Peyer's patch (tissue), 4 donors: ENCODE results near the gene VARS1. TPM values are rescaled to one million over a fixed set of nuclear protein-coding genes. Genes with fewer than 3 reads are reported as not detected.

Source experiments
- DNase-seq, 3 donors: peaks; one replicate each; pipeline ENCODE4 v3.0.0-alpha.2; 2017 to 2019
- H3K27ac ChIP-seq, 4 donors: fragments of 200-600 bp; sonication (generic); one replicate each; pipeline ENCODE4 v1.5.1; 2016 to 2019
- H3K27me3 ChIP-seq, 2 donors: fragments of 200-600 bp; sonication (generic); one replicate each; pipeline ENCODE4 v1.5.1; 2019
- H3K36me3 ChIP-seq, 3 donors: fragments of 200-600 bp; sonication (generic); one replicate each; pipeline ENCODE4 v1.5.1; 2016 to 2019
- H3K4me1 ChIP-seq, 4 donors: fragments of 200-600 bp; sonication (generic); one replicate each; pipeline ENCODE4 v1.5.1; 2016 to 2019
- H3K4me3 ChIP-seq, 4 donors: fragments of 200-600 bp; sonication (generic); 1 replicate in 3 of 4; 2 replicates in 1 of 4; pipeline ENCODE4 v1.5.1; 2016 to 2019; ENCODE audit warnings: mild to moderate bottlenecking in 1 of 4
- H3K9me3 ChIP-seq, 4 donors: fragments of 200-600 bp; sonication (generic); one replicate each; pipeline ENCODE4 v1.5.1; 2016 to 2019; ENCODE audit warnings: mild to moderate bottlenecking in 1 of 4
- CTCF ChIP-seq, 6 experiments: fragments of 450-650 bp in 4 of 6; fragments of 200-600 bp in 2 of 6; sonication (generic) in 1 of 6; IDR thresholded peaks; one replicate each; pipeline ENCODE4 v1.5.1; 2017 to 2019; ENCODE audit warnings: antibody characterized with exemption in 6 of 6, mild to moderate bottlenecking in 3 of 6, moderate library complexity in 1 of 6
- POLR2A ChIP-seq, 2 donors: fragments of 450-650 bp; IDR thresholded peaks; one replicate each; pipeline ENCODE4 v1.5.1; 2017; ENCODE audit warnings: antibody characterized with exemption in 2 of 2, mild to moderate bottlenecking in 2 of 2, moderate library complexity in 2 of 2
- total RNA-seq, 4 donors: library from RNA; depleted of rRNA; stranded (reverse); fragments of >200 nt; gene quantifications; one replicate each; pipeline ENCODE4 v1.1.0, GENCODE V29; 2016

The VARS1 gene
- total RNA-seq, 4 donors from 2014 or later = 33.9 to 53.6 (median 44.7) TPM

GRCh38 chr6:31781244-31782125, 14.1 kb downstream of the VARS1 start:
- peaks cover 0 to 81% (median 0%) of the 10 kb centered on the region in 3 donors for H3K36me3 ChIP-seq
- no peaks in the 10 kb centered on the region for H3K9me3 ChIP-seq
- no peak overlapping the region for H3K27ac ChIP-seq
- TF ChIP-seq POLR2A (IDR thresholded peaks at IDR 0.05) (no peak), CTCF (IDR thresholded peaks at IDR 0.05) (no peak)
- no peaks in the 10 kb centered on the region for H3K27me3 ChIP-seq
- no peak for DNase-seq
- peaks cover 0 to 10% (median 6%) of the 10 kb centered on the region in 4 donors for H3K4me1 ChIP-seq
- no peak overlapping the region for H3K4me3 ChIP-seq

GRCh38 chr6:31780507-31781243, 14.9 kb downstream of the VARS1 start:
- no peaks in the 10 kb centered on the region for H3K27me3 ChIP-seq

GRCh38 chr6:31779908-31780307, 15.6 kb downstream of the VARS1 start:
- H3K4me3 ChIP-seq = no peak overlapping the region
- no peak overlapping the region for H3K27ac ChIP-seq
- peaks cover 0 to 68% (median 0%) of the 10 kb centered on the region in 3 donors for H3K36me3 ChIP-seq
- DNase-seq = no peak
- peaks cover 0 to 22% (median 6%) of the 10 kb centered on the region in 4 donors for H3K4me1 ChIP-seq
- TF ChIP-seq POLR2A (IDR thresholded peaks at IDR 0.05) (no peak), CTCF (IDR thresholded peaks at IDR 0.05) (no peak)
- H3K27me3 ChIP-seq = no peaks in the 10 kb centered on the region
- H3K9me3 ChIP-seq = no peaks in the 10 kb centered on the region

More at GRCh38 chr6:31780507-31781243, 14.9 kb downstream of the VARS1 start:
- H3K4me3 ChIP-seq = no peak overlapping the region
- H3K4me1 ChIP-seq = peaks cover 0 to 18% (median 6%) of the 10 kb centered on the region in 4 donors
- H3K9me3 ChIP-seq = no peaks in the 10 kb centered on the region
- H3K27ac ChIP-seq = no peak overlapping the region
- no peak for DNase-seq
- H3K36me3 ChIP-seq = peaks cover 0 to 76% (median 0%) of the 10 kb centered on the region in 3 donors
- TF ChIP-seq CTCF (IDR thresholded peaks at IDR 0.05) = no peak
- no peak for TF ChIP-seq POLR2A (IDR thresholded peaks at IDR 0.05)

- no peaks in the 10 kb centered on the region for H3K27me3 ChIP-seq
- H3K27ac ChIP-seq = no peak overlapping the region
- H3K4me3 ChIP-seq = no peak overlapping the region
- TF ChIP-seq POLR2A (IDR thresholded peaks at IDR 0.05) = no peak
- TF ChIP-seq CTCF (IDR thresholded peaks at IDR 0.05) = no peak
- DNase-seq = no peak
- peaks cover 0 to 61% (median 0%) of the 10 kb centered on the region in 3 donors for H3K36me3 ChIP-seq
- no peaks in the 10 kb centered on the region for H3K9me3 ChIP-seq
- H3K4me1 ChIP-seq = peaks cover 0 to 22% (median 6%) of the 10 kb centered on the region in 4 donors
These were observed 16.3 kb downstream of the VARS1 start for GRCh38 chr6:31778999-31779885.

- Histone ChIP-seq H3K9me3 (no peaks in the 10 kb centered on the region), H3K4me3 (no peak overlapping the region), H3K27me3 (no peaks in the 10 kb centered on the region), H3K4me1 (peaks cover 0 to 25% (median 6%) of the 10 kb centered on the region in 4 donors), H3K27ac (peak overlapping the region in 1 of 4 donors; percentile 76), H3K36me3 (peaks cover 0 to 53% (median 0%) of the 10 kb centered on the region in 3 donors)
- DNase-seq = no peak
- TF ChIP-seq CTCF (IDR thresholded peaks at IDR 0.05) = no peak
- no peak for TF ChIP-seq POLR2A (IDR thresholded peaks at IDR 0.05)
These were observed 17.4 kb downstream of the VARS1 start for GRCh38 chr6:31778193-31778592.
